ENCODE data around the gene LIMS1.

The LIMS1 gene

DNA sequence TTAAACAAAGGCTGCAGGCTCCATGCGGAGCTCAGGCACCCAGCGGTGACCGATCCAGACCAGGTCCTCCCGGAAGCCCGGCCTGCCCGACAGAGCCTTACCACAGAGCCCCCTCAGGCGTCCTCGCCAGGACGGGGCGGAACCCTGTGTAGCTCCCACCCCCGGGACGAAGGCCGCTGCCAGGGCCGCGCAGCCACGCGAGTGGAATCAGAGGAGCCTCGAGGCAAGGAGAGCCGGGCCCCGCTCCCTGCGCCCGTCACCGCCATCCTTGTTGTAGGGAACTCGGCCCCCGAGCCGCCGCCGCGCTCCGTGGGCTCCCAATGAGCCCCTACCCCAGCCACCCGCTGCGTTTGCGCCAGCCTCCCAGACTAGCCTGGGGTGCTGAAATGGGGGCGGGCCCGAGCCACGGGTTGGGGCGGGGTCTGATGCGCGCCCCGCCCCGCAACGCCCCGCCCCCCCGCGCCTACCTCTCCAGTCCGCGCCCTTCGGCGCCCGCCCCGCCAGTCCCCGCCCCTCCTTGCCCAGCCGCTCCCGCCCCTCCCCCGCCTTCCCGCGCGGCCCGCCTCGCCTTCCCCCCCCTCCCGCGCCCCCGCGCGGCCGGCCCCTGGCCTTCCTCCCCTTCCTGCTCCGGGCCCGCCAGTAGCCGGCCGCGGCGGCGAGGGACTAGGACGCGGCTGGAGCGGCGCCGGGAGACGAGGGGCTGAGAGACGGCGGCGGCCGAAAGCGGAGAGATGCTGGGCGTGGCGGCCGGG is at the start of gene LIMS1 (continued):
- no peak for TF ChIP-seq ZBTB21 (tag by site-specific recombination; IDR thresholded peaks at IDR 0.05)
- TF ChIP-seq ZEB2 (tag by site-specific recombination; IDR thresholded peaks at IDR 0.05) = peak; percentile 71; the same call in 1 of the 2 replicates
- peak; percentile 95 for TF ChIP-seq ZNF600 (tag by site-specific recombination; IDR thresholded peaks at IDR 0.05)
- TF ChIP-seq, protein P1, sequence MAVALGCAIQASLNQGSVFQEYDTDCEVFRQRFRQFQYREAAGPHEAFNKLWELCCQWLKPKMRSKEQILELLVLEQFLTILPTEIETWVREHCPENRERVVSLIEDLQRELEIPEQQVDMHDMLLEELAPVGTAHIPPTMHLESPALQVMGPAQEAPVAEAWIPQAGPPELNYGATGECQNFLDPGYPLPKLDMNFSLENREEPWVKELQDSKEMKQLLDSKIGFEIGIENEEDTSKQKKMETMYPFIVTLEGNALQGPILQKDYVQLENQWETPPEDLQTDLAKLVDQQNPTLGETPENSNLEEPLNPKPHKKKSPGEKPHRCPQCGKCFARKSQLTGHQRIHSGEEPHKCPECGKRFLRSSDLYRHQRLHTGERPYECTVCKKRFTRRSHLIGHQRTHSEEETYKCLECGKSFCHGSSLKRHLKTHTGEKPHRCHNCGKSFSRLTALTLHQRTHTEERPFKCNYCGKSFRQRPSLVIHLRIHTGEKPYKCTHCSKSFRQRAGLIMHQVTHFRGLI (tag by site-specific recombination; IDR thresholded peaks at IDR 0.05) = no peak; the same call in 1 of the 2 replicates
- TF ChIP-seq, protein P2, sequence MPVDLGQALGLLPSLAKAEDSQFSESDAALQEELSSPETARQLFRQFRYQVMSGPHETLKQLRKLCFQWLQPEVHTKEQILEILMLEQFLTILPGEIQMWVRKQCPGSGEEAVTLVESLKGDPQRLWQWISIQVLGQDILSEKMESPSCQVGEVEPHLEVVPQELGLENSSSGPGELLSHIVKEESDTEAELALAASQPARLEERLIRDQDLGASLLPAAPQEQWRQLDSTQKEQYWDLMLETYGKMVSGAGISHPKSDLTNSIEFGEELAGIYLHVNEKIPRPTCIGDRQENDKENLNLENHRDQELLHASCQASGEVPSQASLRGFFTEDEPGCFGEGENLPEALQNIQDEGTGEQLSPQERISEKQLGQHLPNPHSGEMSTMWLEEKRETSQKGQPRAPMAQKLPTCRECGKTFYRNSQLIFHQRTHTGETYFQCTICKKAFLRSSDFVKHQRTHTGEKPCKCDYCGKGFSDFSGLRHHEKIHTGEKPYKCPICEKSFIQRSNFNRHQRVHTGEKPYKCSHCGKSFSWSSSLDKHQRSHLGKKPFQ (tag by site-specific recombination; IDR thresholded peaks at IDR 0.05) = no peak
- no peak for TF ChIP-seq ZNF366 (tag by site-specific recombination; conservative IDR thresholded peaks at IDR 0.05)
- TF ChIP-seq ZNF354C (tag by site-specific recombination; IDR thresholded peaks at IDR 0.05; ENCODE audit: borderline replicate concordance, low read depth) = no peak
- TF ChIP-seq SP2 (tag by site-specific recombination; IDR thresholded peaks at IDR 0.05) = peak; percentile 71
- TF ChIP-seq KLF10 (tag by site-specific recombination; IDR thresholded peaks at IDR 0.05) = no peak
- TF ChIP-seq, protein P3, sequence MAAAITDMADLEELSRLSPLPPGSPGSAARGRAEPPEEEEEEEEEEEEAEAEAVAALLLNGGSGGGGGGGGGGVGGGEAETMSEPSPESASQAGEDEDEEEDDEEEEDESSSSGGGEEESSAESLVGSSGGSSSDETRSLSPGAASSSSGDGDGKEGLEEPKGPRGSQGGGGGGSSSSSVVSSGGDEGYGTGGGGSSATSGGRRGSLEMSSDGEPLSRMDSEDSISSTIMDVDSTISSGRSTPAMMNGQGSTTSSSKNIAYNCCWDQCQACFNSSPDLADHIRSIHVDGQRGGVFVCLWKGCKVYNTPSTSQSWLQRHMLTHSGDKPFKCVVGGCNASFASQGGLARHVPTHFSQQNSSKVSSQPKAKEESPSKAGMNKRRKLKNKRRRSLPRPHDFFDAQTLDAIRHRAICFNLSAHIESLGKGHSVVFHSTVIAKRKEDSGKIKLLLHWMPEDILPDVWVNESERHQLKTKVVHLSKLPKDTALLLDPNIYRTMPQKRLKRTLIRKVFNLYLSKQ (tag by site-specific recombination; IDR thresholded peaks at IDR 0.05; ENCODE audit: borderline replicate concordance) = no peak
- TF ChIP-seq MYNN (tag by site-specific recombination; IDR thresholded peaks at IDR 0.05; ENCODE audit: borderline replicate concordance) = no peak
- TF ChIP-seq ZNF16 (tag by site-specific recombination; IDR thresholded peaks at IDR 0.05; ENCODE audit: low read depth) = no peak
- TF ChIP-seq ZBTB1 (tag by site-specific recombination; IDR thresholded peaks at IDR 0.05) = no peak
- peak; percentile 93 for TF ChIP-seq ZIC2 (tag by site-specific recombination; IDR thresholded peaks at IDR 0.05)
- TF ChIP-seq SALL2 (tag by site-specific recombination; IDR thresholded peaks at IDR 0.05; ENCODE audit: borderline replicate concordance) = no peak
- peak; percentile 99 for TF ChIP-seq GLIS2 (tag by site-specific recombination; IDR thresholded peaks at IDR 0.05)
- TF ChIP-seq TRIM28 (IDR thresholded peaks at IDR 0.05; ENCODE audit: borderline replicate concordance, low read length) = no peak
- no peak for TF ChIP-seq SETDB1 (IDR thresholded peaks at IDR 0.05; ENCODE audit: insufficient read length, low read length)
- no peak for TF ChIP-seq ZNF530 (tag by site-specific recombination; IDR thresholded peaks at IDR 0.05; ENCODE audit: low read depth)
- peak; percentile 42; the same call in 1 of the 2 replicates for TF ChIP-seq ZNF629 (tag by site-specific recombination; IDR thresholded peaks at IDR 0.05)
- TF ChIP-seq, protein P4, sequence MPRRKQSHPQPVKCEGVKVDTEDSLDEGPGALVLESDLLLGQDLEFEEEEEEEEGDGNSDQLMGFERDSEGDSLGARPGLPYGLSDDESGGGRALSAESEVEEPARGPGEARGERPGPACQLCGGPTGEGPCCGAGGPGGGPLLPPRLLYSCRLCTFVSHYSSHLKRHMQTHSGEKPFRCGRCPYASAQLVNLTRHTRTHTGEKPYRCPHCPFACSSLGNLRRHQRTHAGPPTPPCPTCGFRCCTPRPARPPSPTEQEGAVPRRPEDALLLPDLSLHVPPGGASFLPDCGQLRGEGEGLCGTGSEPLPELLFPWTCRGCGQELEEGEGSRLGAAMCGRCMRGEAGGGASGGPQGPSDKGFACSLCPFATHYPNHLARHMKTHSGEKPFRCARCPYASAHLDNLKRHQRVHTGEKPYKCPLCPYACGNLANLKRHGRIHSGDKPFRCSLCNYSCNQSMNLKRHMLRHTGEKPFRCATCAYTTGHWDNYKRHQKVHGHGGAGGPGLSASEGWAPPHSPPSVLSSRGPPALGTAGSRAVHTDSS (tag by site-specific recombination; IDR thresholded peaks at IDR 0.05) = 0 out of 2 replicates have a peak, but pooled peaks have one; percentile 13
- TF ChIP-seq, protein P5, sequence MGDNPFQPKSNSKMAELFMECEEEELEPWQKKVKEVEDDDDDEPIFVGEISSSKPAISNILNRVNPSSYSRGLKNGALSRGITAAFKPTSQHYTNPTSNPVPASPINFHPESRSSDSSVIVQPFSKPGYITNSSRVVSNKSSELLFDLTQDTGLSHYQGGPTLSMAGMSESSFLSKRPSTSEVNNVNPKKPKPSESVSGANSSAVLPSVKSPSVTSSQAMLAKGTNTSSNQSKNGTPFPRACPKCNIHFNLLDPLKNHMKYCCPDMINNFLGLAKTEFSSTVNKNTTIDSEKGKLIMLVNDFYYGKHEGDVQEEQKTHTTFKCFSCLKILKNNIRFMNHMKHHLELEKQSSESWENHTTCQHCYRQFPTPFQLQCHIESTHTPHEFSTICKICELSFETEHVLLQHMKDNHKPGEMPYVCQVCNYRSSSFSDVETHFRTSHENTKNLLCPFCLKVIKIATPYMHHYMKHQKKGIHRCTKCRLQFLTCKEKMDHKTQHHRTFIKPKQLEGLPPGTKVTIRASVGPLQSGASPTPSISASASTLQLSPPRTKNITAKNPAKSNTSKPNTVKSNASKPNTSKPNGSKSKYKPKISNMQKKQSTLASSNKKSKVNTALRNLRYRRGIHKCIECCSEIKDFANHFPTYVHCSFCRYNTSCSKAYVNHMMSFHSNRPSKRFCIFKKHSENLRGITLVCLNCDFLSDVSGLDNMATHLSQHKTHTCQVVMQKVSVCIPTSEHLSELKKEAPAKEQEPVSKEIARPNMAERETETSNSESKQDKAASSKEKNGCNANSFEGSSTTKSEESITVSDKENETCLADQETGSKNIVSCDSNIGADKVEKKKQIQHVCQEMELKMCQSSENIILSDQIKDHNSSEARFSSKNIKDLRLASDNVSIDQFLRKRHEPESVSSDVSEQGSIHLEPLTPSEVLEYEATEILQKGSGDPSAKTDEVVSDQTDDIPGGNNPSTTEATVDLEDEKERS (tag by site-specific recombination; IDR thresholded peaks at IDR 0.05) = no peak
- no peak for TF ChIP-seq ZNF549 (tag by site-specific recombination; IDR thresholded peaks at IDR 0.05)
- TF ChIP-seq ZNF521 (tag by site-specific recombination; IDR thresholded peaks at IDR 0.05) = no peak
- TF ChIP-seq ZNF324 (tag by site-specific recombination; IDR thresholded peaks at IDR 0.05) = no peak
- no peak for TF ChIP-seq GLI2 (tag by site-specific recombination; IDR thresholded peaks at IDR 0.05; ENCODE audit: borderline replicate concordance, low read depth)
- no peak for TF ChIP-seq OVOL3 (tag by site-specific recombination; IDR thresholded peaks at IDR 0.05)
- no peak for TF ChIP-seq ZNF585B (tag by site-specific recombination; IDR thresholded peaks at IDR 0.05)
- TF ChIP-seq ZNF37A (tag by site-specific recombination; IDR thresholded peaks at IDR 0.05) = no peak
- TF ChIP-seq ZNF391 (tag by site-specific recombination; IDR thresholded peaks at IDR 0.05; ENCODE audit: borderline replicate concordance, low read depth) = no peak
